Gastroesophageal sphincter (tissue), 4 donors: ENCODE data around the gene NOC2L. TPM values are rescaled to one million over a fixed set of nuclear protein-coding genes. Genes with fewer than 3 reads are reported as not detected.
A peak's percentile ranks its signal among the peaks of the same experiment; 100 is the strongest.
"Not testable (repeated sequence)": the region's sequence is repeated elsewhere in the genome, so short reads cannot be mapped to it uniquely, and the experiment has no call there.

Experiments
- ATAC-seq: fragments of 150-250 bp; one replicate; pipeline ENCODE4 v1.9.1; 2016; ENCODE audit warnings: mild to moderate bottlenecking, moderate library complexity
- H3K27ac ChIP-seq, 4 donors: fragments of 200-600 bp; sonication (generic) in 3 of 4; 1 replicate in 3 of 4; 2 replicates in 1 of 4; pipeline ENCODE4 v1.5.1; 2016 to 2019
- H3K27me3 ChIP-seq: fragments of 200-600 bp; sonication (generic); one replicate; pipeline ENCODE4 v1.5.1; 2019
- H3K36me3 ChIP-seq, 2 donors: fragments of 200-600 bp; sonication (generic); one replicate each; pipeline ENCODE4 v1.5.1; 2019; ENCODE audit warnings: control low read depth in 1 of 2
- H3K4me1 ChIP-seq, 3 donors: fragments of 200-600 bp; sonication (generic); 1 replicate in 2 of 3; 2 replicates in 1 of 3; pipeline ENCODE4 v1.5.1; 2016 to 2019; ENCODE audit warnings: control low read depth in 2 of 3
- H3K4me3 ChIP-seq, 2 donors: fragments of 200-600 bp; sonication (generic); one replicate each; pipeline ENCODE4 v1.5.1; 2019; ENCODE audit warnings: mild to moderate bottlenecking in 1 of 2, moderate library complexity in 1 of 2
- H3K9me3 ChIP-seq, 3 donors: fragments of 200-600 bp; sonication (generic); one replicate each; pipeline ENCODE4 v1.5.1; 2017 to 2019; ENCODE audit warnings: control low read depth in 2 of 3
- CTCF ChIP-seq, 4 experiments: fragments of 200-600 bp in 2 of 4; fragments of 450-650 bp in 2 of 4; sonication (generic) in 1 of 4; IDR thresholded peaks; one replicate each; pipeline ENCODE4 v1.5.1; 2017 to 2019; ENCODE audit warnings: antibody characterized with exemption in 4 of 4, mild to moderate bottlenecking in 2 of 4, moderate library complexity in 2 of 4
- EP300 ChIP-seq: sonication (generic); formaldehyde crosslinking; IDR thresholded peaks from one replicate; pipeline ENCODE4 v1.6.1; 2017; ENCODE audit warnings: antibody characterized with exemption, mild to moderate bottlenecking
- POLR2A ChIP-seq, 2 donors: fragments of 450-650 bp; IDR thresholded peaks; one replicate each; pipeline ENCODE4 v1.6.1; 2017; ENCODE audit warnings: antibody characterized with exemption in 2 of 2, mild to moderate bottlenecking in 2 of 2, moderate library complexity in 1 of 2
- POLR2AphosphoS5 ChIP-seq: sonication (generic); formaldehyde crosslinking; IDR thresholded peaks from one replicate; pipeline ENCODE4 v1.6.1; 2017; ENCODE audit warnings: antibody characterized with exemption
- WGBS, 2 donors: methylation state at CpG; one replicate each; pipeline ENCODE4 v1.1.5; 2018; ENCODE audit warnings: low coverage in 1 of 2; 5-methylcytosine and 5-hydroxymethylcytosine counted together
- total RNA-seq, 4 donors: library from RNA; depleted of rRNA; stranded (reverse); fragments of >200 nt; gene quantifications; one replicate each; pipeline ENCODE4 v1.1.0, GENCODE V29; 2016

The NOC2L gene
- total RNA-seq, 4 donors from 2014 or later: 36.3 to 54.1 (median 45.2) TPM

GRCh38 chr1:950881-951280 lies 8.2 kb downstream of the NOC2L start:
- peaks cover 0 to 100% of the 10 kb centered on the region in 2 donors for H3K36me3 ChIP-seq

GRCh38 chr1:950268-950667 lies 8.8 kb downstream of the NOC2L start:
- Histone ChIP-seq H3K4me3 (no peak overlapping the region), H3K27ac (no peak overlapping the region), H3K4me1 (peaks cover 0 to 2% (median 0%) of the 10 kb centered on the region in 3 donors), H3K36me3 (peaks cover 0 to 100% of the 10 kb centered on the region in 2 donors), H3K9me3 (no peaks in the 10 kb centered on the region), H3K27me3 (no peaks in the 10 kb centered on the region)
- no peak for ATAC-seq
- TF ChIP-seq POLR2A (IDR thresholded peaks at IDR 0.05) (no peak), POLR2AphosphoS5 (no peak), EP300 (no peak), CTCF (IDR thresholded peaks at IDR 0.05) (no peak)
- 80 to 92% methylated on average over 2 to 3 of the region's 9 CpGs for WGBS, 2 donors

More at GRCh38 chr1:950881-951280, 8.2 kb downstream of the NOC2L start:
- no peak overlapping the region for H3K27ac ChIP-seq
- no peaks in the 10 kb centered on the region for H3K27me3 ChIP-seq
- TF ChIP-seq POLR2AphosphoS5 (no peak), EP300 (no peak), CTCF (IDR thresholded peaks at IDR 0.05) (no peak), POLR2A (IDR thresholded peaks at IDR 0.05) (no peak)
- no peak for ATAC-seq
- no peaks in the 10 kb centered on the region for H3K4me1 ChIP-seq
- no peaks in the 10 kb centered on the region for H3K9me3 ChIP-seq
- no CpG with 5 or more reads among the region's 23 CpGs for WGBS, 2 donors
- H3K4me3 ChIP-seq: no peak overlapping the region

- no CpG with 5 or more reads among the region's 15 CpGs for WGBS, 2 donors
- no peak for ATAC-seq
- Histone ChIP-seq H3K27ac (no peak overlapping the region), H3K27me3 (peaks cover 9% of the 10 kb centered on the region), H3K9me3 (no peaks in the 10 kb centered on the region), H3K4me1 (peaks cover 0 to 23% (median 12%) of the 10 kb centered on the region in 3 donors), H3K4me3 (no peak overlapping the region), H3K36me3 (peaks cover 0 to 88% of the 10 kb centered on the region in 2 donors)
- TF ChIP-seq CTCF (IDR thresholded peaks at IDR 0.05) (no peak), POLR2A (IDR thresholded peaks at IDR 0.05) (no peak), POLR2AphosphoS5 (no peak), EP300 (no peak)
Measured at GRCh38 chr1:947958-948357, 11.1 kb downstream of the NOC2L start.

- not testable (repeated sequence) for H3K9me3 ChIP-seq, H3K27ac ChIP-seq, ATAC-seq, H3K4me3 ChIP-seq
- H3K36me3 ChIP-seq: peaks cover 0 to 77% of the 10 kb centered on the region in 2 donors
- H3K27me3 ChIP-seq: peaks cover 21% of the 10 kb centered on the region
- H3K4me1 ChIP-seq: peaks cover 0 to 34% (median 23%) of the 10 kb centered on the region in 3 donors
- WGBS, 2 donors: 85 to 98% methylated on average over 7 to 11 of the region's 13 CpGs
Measured at GRCh38 chr1:946811-947210, 12.2 kb downstream of the NOC2L start.

- peaks cover 0 to 68% of the 10 kb centered on the region in 2 donors for H3K36me3 ChIP-seq
- H3K9me3 ChIP-seq: no peaks in the 10 kb centered on the region
- peaks cover 0 to 43% (median 32%) of the 10 kb centered on the region in 3 donors for H3K4me1 ChIP-seq
- H3K27me3 ChIP-seq: peaks cover 30% of the 10 kb centered on the region
- WGBS, 2 donors: 95 to 100% methylated on average over 1 to 13 of the region's 29 CpGs
- no peak for ATAC-seq
- no peak for TF ChIP-seq CTCF (IDR thresholded peaks at IDR 0.05)
- no peak for TF ChIP-seq POLR2AphosphoS5
- no peak for TF ChIP-seq POLR2A (IDR thresholded peaks at IDR 0.05)
- TF ChIP-seq EP300: no peak
- H3K27ac ChIP-seq: peak overlapping the region in 1 of 4 donors; percentile 67
- no peak overlapping the region for H3K4me3 ChIP-seq
Measured at GRCh38 chr1:945688-946556, 13.1 kb downstream of the NOC2L start.
